ENCODE data around the gene SFXN5.

Gene SFXN5

GRCh38 chr2:73109431-73110167 lies 38.1 kb upstream of the SFXN5 start:
- H3K4me3 ChIP-seq (ENCODE audit: low read depth, low read length): peak overlapping the region; percentile 83
- POLR2A ChIA-PET: interaction anchor here (0.5 to 1.0 kb wide), 2 partner anchors 20 to 1981 kb away, joined by 3 read pairs; no protein-coding TSS in a partner anchor
- DNase-seq (ENCODE audit: low read depth, low spot score): no peak
- no peak for TF ChIP-seq CTCF (IDR thresholded peaks at IDR 0.05; ENCODE audit: insufficient read depth, low read length, missing control alignments)
- CTCF ChIA-PET: interaction anchor here (0.6 to 11.3 kb wide), 5 partner anchors 14 to 216 kb away, joined by 3 to 85 read pairs (median 7); no protein-coding TSS in a partner anchor

- H3K4me3 ChIP-seq (ENCODE audit: low read depth, low read length): no peak overlapping the region
- POLR2A ChIA-PET: interaction anchor here (1.3 kb wide), 1 partner anchor 18 kb away, joined by 5 read pairs; no protein-coding TSS in a partner anchor
- CTCF ChIA-PET: interaction anchor here (0.7 to 11.3 kb wide), 6 partner anchors 9 to 105 kb away, joined by 3 to 85 read pairs (median 6); no protein-coding TSS in a partner anchor
- no peak for DNase-seq (ENCODE audit: low read depth, low spot score)
- TF ChIP-seq CTCF (IDR thresholded peaks at IDR 0.05; ENCODE audit: insufficient read depth, low read length, missing control alignments): no peak
These were observed 35.9 kb upstream of the SFXN5 start for GRCh38 chr2:73107211-73107926.

GRCh38 chr2:73106791-73107190 lies 35.3 kb upstream of the SFXN5 start:
- no peak for DNase-seq (ENCODE audit: low read depth, low spot score)
- no peak overlapping the region for H3K4me3 ChIP-seq (ENCODE audit: low read depth, low read length)
- CTCF ChIA-PET: interaction anchor here (0.7 to 11.3 kb wide), 6 partner anchors 14 to 106 kb away, joined by 3 to 85 read pairs (median 6); no protein-coding TSS in a partner anchor
- no peak for TF ChIP-seq CTCF (IDR thresholded peaks at IDR 0.05; ENCODE audit: insufficient read depth, low read length, missing control alignments)
- POLR2A ChIA-PET: interaction anchor here (1.3 kb wide), 1 partner anchor 18 kb away, joined by 5 read pairs; no protein-coding TSS in a partner anchor

- no peak for TF ChIP-seq CTCF (IDR thresholded peaks at IDR 0.05; ENCODE audit: insufficient read depth, low read length, missing control alignments)
- DNase-seq (ENCODE audit: low read depth, low spot score): no peak
- ChIA-PET CTCF (interaction anchor here (0.8 to 11.3 kb wide), 4 partner anchors 19 to 107 kb away, joined by 3 to 85 read pairs (median 6); no protein-coding TSS in a partner anchor), POLR2A (no interaction called here)
- H3K4me3 ChIP-seq (ENCODE audit: low read depth, low read length): no peak overlapping the region
These were observed 34.0 kb upstream of the SFXN5 start for GRCh38 chr2:73105511-73105971.

GRCh38 chr2:73104933-73105332 lies 33.4 kb upstream of the SFXN5 start:
- no peak overlapping the region for H3K4me3 ChIP-seq (ENCODE audit: low read depth, low read length)
- TF ChIP-seq CTCF (IDR thresholded peaks at IDR 0.05; ENCODE audit: insufficient read depth, low read length, missing control alignments): no peak
- DNase-seq (ENCODE audit: low read depth, low spot score): no peak
- ChIA-PET CTCF (interaction anchor here (0.8 to 11.3 kb wide), 3 partner anchors 19 to 72 kb away, joined by 3 to 85 read pairs (median 8); no protein-coding TSS in a partner anchor), POLR2A (no interaction called here)

Data from AG04449 (cell line).